DLD1 (cell line): Measurements from ENCODE around the gene PITX2.

Experiments
- in situ Hi-C: cut with HindIII; loops from 2 replicates; pipeline ENCODE4 v1.10.0; 2017; ENCODE audit warnings: low sequenced_read_pairs

Gene PITX2

DNA sequence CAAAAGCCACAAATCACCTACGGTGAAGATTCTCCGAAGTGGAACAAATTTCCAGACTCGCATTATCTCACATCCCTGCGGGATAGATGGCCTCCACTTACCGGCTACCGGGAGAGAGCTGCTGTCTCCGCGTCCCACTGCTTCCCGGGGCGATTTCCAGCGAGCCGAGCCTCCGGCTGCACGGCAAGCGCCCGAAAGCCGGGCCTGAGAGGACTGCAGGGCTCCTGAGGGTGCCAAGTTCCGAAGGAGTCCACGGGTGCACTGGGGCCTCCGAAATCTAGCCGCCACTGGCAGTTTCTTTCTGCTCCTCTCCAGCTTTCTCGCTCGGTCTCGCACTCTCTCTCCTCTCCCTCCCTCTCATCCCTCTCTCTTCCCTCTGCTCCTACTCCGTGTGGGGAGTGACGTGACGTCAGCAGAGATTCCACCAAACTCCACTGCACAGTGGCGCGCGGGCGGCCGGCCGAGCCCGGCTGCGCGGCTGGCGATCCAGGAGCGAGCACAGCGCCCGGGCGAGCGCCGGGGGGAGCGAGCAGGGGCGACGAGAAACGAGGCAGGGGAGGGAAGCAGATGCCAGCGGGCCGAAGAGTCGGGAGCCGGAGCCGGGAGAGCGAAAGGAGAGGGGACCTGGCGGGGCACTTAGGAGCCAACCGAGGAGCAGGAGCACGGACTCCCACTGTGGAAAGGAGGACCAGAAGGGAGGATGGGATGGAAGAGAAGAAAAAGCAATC lies 14.0 kb upstream of the PITX2 start:
- in situ Hi-C loops, result loop anchor here (25.0 kb wide), 1 partner anchor 325 kb away; no protein-coding TSS in a partner anchor

DNA sequence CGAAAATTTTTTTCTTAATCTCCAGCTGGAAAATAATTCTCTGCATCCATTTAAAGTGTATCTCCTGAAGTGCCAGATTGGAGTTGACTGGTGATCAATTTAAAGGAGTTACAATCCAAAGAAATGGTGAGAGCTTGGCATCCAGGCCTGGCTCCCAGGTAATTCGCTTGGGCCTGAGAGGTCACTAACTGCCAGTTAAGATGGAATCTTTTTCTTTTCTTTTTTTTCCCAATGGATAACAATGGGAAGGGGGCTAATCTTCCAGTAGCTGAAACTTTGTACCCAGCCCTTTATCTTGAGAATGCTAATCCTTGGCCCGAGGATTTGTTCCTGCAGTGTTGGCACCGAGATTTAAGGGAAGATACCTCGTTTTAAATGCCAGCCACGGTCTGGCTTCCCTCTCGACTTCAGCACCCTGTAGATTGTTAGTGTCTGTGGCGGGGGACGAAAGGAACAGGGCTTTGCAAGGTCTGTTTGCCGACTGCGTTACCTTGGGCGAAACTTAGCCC lies 13.3 kb upstream of the PITX2 start:
- in situ Hi-C loops, result loop anchor here (25.0 kb wide), 1 partner anchor 326 kb away; no protein-coding TSS in a partner anchor

DNA sequence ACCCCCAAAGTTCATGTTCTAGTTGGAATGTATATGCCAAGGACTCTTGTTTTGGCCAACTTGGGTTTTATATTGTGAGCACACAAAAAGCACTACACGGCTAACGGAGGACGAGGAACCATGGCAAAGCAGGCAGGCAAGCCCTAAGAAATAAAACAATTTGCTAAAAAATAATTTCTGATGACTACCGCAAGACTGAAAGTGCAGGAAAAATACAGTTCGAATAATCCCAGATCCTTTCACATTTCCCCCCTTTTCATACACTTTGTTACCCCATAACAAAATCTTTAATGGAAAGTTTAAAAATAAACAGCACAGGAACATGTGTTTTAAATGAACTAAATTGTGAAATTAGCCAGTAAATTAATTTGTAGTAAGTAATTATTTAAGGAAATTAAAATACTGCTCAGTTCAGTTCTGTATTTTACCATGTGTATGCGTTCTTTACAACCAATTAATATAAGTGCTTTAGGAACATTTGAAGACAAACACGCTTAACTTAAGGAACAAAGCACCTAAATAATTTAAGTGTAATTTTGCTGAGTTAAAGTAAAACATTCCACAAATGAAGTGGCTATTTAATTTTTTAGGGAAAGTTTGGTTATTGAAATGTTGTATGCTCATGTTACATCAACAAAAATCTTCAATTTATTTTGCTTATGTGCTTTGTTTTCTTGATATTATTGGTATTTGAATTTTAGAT lies 12.4 kb upstream of the PITX2 start:
- in situ Hi-C loops, result loop anchor here (25.0 kb wide), 1 partner anchor 327 kb away; no protein-coding TSS in a partner anchor

DNA sequence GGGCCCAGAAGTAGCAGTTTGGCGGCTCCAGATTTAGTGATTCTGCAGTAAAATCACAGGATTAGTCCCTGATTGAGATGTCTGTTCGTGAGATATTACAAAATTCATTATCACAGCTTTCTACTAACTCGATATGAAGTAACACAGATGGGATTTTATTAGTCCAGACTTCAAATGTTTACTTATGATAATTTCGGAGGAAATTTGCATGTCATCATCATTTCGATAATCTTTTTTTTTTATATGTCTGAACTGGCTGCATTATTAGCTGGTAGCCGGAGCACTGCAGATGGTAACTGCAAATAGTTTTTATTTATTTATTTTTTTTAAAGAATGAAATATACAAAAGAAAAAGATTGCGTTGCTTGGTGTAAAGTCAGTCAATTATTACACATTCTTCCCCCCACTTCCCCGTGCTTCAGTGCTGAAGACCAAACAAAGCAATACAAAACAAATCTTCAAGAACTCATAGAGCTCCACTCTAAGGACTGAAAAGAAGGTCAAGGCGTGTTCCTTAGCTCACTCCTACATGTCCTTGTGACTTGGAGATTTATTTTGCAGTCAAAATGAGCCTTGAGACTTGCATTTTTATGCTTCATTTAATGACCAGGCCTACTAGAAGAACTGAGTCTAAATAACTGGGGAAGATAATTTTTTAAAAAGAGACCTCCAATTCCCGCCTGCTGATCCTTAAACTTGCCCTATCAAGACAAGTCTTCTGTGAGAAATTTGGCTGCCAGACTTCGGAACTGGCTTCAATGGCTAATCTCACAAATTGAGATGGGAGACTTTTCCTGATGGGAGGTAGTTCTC lies 11.7 kb upstream of the PITX2 start:
- in situ Hi-C loops, result loop anchor here (25.0 kb wide), 1 partner anchor 328 kb away; no protein-coding TSS in a partner anchor

DNA sequence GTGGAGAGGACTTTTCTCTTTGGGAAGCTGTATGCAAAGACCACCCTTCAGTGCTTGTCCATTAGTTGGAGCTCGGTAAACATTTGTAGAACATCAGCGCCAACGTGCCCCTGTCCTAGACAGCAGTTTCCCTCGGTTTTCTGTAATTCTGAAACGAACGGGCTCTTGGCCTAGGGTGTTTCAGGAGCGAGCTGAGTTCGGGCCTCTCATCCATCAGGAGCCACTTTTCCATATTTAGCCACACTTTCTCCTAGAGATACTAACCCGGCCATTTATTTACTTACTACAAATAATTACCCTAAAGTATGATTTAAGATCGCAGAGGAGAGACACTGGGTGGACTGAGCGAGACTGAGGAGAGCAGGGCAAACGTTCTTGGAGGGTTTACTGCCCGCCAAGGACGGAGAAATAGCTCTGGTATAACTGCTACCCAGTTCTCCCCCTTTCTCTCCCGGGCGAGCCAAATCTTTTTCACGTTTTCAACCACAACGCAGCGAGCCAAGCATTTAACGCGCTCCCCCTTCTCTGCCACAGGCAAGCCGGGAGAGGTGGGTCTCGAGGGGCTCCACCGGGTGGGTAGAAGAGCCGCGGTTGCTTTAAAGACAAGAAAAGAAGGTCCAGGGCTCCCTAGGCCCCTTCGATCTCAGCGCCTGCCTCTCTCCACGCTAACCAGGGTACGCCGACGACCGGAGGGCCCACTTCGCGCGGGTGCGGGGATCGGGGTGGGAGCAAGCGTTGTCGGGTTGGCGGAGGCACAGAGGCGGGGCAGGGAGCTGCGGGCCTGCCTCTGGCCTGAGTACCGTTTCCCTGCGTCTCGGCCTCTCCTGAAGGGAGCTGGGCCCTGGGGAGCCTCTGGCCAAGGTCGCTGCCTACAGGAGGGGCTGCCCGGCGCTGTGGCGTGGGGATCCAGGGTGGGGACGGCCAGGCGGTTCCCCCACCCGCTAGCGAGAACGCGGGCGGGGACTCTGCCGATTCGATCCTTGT lies 10.8 kb upstream of the PITX2 start:
- in situ Hi-C loops, result loop anchor here (25.0 kb wide), 1 partner anchor 329 kb away; no protein-coding TSS in a partner anchor

DNA sequence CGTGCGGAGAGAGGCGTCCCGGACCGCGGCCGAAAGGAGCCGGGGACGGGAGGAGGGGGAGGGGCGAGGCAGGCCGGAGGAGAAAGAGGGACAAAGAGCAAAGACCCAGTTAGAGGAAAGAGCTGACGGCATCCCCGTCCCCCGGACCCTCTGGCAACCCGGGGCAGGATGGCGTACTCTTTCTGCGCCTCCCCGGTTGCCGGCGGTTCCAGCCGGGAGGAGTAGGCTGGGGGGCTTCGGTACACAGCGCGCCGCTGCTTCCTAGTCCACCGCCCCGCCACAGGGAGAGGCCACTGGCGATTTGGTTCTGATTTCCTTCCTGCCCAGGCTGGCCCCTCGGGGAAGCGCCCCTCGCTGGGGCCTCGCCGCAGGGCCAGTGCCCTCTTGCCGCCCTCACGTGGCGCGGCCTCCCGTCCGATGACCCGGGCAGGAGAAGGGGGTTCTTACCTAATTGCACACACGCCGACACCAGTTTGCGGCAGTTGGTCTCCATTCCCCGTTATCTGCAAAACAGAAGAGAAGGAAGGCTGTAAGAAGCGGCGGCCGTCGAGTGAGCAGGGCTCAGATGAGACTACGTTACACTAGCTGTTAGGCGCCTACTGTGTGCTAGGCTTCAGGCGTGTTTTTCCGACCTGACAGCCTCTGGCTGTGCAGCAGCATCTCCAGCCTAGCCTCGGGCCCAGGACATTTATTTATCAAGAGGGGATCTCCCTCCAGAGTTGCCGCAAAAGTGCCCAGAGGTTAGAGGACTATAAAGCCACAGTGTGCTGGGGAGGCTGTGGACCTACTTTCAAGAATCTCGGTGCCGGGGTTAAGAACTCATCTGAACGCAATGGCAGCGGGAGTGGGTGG lies 9.9 kb upstream of the PITX2 start:
- in situ Hi-C loops, result loop anchor here (25.0 kb wide), 1 partner anchor 330 kb away; no protein-coding TSS in a partner anchor

DNA sequence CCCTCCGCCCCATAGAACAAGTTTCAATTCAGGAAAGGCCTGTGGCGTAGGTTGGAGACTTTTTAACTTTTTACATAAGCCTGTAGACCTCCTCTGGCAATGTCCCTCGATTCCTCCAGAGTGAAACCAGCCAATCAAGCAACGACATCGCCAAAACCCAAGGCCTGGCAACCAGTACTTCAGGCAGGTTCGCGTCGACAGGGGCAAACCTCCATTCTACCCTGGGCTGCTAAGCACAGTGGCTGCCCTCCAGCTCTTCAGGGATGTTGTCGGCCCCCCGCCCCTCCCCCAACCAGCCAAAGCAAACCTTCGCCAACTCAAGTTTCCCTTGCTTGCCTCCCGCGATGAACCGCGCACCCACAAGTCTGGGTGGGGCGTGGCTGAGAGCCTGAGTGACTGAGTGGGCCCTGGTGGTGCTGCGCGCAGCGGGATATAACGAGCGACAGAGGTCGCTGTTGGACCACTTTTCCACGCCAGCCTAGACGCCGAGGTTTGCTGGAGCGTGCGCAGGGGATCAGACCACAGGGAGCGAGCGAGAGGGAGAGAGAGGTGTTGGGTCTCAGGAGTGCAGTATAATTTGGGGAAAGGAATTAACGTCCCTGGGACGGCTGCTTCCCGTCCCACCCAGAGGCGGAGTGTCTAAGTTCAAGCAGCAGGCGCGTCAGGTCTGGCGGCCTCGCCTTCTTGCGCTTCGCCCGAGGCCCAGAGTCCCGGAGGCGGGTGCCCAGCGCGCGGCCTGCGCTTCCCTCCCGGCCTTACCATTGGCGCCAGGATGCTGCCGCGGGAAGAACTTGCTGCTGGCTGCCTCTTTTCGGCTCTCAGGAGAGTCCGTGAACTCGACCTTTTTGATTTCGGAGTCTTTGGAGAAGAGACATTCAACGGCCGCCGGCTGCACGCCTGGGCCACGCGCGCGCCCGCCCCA lies 9.0 kb upstream of the PITX2 start:
- in situ Hi-C loops, result loop anchor here (25.0 kb wide), 1 partner anchor 330 kb away; no protein-coding TSS in a partner anchor

DNA sequence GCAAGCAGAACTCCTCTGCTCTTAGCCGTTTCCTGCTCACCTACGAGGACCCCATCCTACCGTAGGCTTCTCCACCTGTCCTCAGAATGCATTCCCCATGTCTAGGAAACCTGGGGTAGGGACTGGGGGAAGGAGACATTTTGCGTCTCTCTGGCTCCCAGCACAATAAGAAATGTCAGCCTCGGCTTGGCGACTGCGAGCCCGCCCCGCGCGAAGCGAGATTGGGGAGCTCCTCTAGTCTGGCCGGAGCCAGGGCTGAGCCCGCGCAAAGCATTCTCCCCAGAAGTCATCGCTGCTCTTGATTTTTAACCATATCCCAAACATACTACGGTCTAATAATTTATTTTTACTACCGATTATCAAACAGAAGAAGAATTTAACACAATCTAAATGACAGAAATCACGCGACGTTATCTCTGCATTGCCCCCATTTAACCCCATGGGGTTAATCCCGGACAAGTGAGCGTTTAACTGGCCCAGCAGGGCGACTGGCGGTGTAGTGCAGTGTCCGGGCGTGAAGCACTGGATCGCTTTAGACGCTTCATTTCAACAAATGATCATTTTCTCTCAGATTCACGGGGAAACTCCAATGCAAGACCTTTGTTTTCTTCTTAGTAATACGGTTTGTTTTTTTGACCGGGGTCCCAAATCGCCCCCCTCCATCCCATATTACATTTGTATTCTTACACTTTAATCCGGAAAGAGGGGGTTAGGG lies 8.0 kb upstream of the PITX2 start:
- in situ Hi-C loops, result loop anchor here (25.0 kb wide), 1 partner anchor 331 kb away; no protein-coding TSS in a partner anchor

DNA sequence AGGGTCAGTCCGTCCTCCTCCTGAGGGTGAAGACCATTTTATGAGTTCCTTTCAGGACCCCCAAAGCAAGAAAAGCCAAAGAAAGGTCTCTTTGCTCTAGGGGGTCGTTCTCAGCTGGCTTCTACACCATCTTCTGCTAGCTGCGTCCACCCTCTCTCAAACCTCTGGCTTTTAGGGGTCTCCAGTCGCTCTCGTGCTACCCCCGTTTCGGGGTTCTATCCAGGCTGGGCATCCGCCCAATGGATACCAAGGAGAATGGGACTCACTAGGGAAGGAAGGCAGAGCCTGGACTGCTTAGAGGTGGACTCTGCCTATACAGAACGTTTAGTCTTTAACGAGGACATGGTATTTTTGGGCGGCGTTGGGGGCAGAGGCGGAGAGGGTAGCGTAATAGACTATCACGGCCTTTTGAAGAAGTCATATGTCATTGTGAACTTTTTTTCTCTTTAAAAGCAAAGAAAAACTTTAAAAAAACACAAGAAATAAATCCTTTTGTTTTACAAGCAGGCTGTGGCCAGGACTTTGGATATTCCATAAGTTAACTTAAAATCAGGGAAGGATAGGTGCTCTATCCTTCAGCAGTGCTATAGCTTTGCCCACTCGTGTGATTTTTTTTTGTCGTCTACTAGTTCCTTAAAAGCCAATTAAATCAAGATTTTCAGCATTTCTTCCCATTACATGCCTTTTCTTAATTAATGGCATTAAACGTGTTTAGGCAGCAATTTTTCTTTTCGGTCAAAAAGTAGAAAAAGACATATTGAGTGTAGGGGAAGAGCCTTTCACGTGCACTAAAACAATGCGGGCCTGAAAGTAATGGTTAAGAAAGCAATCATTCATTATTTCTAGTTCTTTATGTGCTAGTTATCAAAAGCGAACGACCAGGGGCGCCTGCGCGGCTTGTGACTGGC lies 7.2 kb upstream of the PITX2 start:
- in situ Hi-C loops, result loop anchor here (10.0 to 25.0 kb wide), 2 partner anchors 185 to 332 kb away; no protein-coding TSS in a partner anchor

DNA sequence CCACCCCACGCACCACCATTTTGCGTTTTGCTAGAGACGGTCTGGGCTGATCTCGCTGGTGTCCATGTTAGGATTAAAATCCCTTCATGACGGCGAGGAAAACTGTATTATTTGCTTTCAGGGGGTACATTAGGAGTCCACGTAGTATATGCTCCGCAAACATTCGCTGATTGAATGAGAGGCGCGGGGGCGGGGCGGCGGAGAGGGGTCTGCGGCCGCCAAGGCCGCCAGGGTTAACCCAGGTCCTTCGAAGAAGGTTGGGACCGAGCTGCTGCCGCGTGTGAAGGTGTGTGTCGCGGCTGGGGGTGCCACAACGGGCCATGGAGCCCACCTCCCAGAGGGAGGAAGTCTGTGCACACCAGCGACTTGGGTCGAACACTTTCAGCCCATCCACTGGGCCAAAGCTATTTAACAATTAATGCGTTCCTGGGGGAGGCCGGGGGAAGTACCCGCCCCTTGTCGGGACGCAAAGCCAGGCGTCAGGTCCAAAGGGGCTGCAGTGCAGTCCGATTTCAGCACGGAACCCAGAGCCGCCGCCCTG lies 6.4 kb upstream of the PITX2 start:
- in situ Hi-C loops, result loop anchor here (10.0 to 25.0 kb wide), 2 partner anchors 186 to 333 kb away; no protein-coding TSS in a partner anchor

DNA sequence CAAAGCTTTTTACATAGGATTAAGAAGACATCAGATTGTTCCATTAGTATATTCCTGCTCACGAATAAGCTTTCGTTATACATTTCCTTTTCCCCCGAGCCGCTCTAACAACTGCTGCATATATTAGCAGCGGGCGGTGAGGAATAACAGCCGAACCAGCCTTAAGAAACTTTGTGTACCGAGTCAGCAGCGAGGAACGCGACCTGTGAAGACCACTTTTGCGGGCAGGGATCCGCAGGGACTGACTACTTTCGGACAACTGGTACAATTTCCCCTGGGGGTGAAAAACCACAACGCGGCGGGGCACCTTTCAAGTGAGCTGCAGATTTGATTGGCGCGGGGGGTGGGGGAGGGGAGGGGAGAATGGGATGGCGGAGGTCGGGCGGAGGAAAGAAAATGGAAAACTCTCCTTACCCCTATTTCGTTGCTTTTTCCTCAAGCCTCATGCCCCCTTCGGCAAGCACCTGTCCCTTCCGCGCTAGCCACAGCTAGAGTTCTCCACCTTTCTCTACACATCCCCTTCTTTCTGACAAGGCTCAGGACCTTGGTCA lies 5.9 kb upstream of the PITX2 start:
- in situ Hi-C loops, result loop anchor here (10.0 to 25.0 kb wide), 2 partner anchors 186 to 334 kb away; no protein-coding TSS in a partner anchor

DNA sequence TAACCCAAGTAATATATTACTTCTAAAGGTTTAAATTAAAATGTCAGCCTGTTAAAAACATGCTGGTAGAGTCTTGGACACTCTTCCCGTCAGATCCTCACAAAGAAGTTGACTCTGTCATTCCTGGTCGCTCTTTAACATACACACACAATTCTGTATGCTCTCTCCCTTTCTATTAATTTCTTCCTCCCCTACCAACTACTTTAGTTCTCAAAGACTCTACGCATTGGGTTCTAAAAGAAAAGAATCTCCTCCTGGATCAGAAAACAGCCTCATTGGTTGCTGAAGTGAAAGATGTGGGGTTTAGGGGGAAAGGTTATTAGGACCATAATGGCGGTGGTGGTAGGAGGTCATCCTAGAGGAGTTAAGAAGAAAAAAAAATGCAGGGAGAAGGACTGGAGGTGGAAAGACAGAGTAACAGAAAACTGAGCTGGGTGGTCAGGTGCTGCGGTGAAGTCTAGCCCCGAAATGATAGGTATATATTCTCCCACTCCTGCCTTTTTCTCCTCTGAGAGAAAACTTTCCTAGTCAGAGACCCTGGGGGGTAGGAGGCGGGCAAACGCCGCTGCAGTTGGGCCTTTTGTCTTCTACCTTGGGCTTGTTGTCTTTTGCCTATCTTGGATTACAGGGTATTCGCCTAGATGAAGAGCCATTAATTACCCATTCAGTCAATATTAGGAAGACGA lies 5.2 kb upstream of the PITX2 start:
- in situ Hi-C loops, result loop anchor here (10.0 to 25.0 kb wide), 2 partner anchors 187 to 334 kb away; no protein-coding TSS in a partner anchor

DNA sequence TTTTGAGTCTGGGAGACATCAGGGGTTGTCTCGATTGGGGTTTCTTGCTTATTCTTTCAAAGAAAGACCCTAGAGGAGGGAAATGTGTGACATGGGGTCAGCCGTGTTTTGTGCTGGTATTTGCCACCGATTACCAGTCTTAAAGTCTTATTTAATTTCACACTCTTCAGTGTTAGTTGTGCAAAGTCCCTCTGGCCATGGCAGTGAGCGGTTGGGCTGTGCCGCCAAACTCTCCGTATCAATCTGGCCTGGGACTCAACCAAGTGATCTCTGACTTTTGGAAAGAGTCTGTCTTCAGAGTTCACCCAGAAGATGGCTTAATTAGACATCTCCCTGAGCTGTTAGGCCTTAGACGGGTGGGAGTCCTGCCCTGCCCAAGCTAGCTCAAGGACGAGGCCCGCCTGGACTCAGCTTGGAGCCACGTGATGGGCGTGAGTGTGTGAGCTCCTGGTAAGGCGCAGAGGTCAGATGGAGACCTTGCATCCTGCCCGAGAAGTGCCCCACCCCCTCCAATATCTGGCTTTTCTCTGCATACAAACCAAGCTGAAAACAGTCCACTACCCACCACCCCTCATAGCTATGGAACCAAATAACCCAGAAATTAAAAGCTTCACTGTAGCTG lies 3.8 kb upstream of the PITX2 start:
- in situ Hi-C loops, result loop anchor here (10.0 to 25.0 kb wide), 2 partner anchors 188 to 336 kb away; no protein-coding TSS in a partner anchor
